SH-SY5Y (cell line): ENCODE results near the gene TMEM145.

Experiments
- GATA2 ChIP-seq: IDR thresholded peaks from 2 replicates; pipeline ENCODE4 v1.6.1; 2011; ENCODE audit warnings: mild to moderate bottlenecking, low read depth, low read length
- GATA3 ChIP-seq: IDR thresholded peaks from 2 replicates; pipeline ENCODE4 v1.6.1; 2011; ENCODE audit warnings: low read depth, mild to moderate bottlenecking, low read length, moderate library complexity

GRCh38 chr19:42286349-42287016 lies 26.6 kb upstream of the TMEM145 start:
- no peak for TF ChIP-seq GATA3
- TF ChIP-seq GATA2 = no peak
